ENCODE results near the gene MROH8.
A peak's percentile ranks its signal among the peaks of the same experiment; 100 is the strongest.

MROH8 gene

DNA sequence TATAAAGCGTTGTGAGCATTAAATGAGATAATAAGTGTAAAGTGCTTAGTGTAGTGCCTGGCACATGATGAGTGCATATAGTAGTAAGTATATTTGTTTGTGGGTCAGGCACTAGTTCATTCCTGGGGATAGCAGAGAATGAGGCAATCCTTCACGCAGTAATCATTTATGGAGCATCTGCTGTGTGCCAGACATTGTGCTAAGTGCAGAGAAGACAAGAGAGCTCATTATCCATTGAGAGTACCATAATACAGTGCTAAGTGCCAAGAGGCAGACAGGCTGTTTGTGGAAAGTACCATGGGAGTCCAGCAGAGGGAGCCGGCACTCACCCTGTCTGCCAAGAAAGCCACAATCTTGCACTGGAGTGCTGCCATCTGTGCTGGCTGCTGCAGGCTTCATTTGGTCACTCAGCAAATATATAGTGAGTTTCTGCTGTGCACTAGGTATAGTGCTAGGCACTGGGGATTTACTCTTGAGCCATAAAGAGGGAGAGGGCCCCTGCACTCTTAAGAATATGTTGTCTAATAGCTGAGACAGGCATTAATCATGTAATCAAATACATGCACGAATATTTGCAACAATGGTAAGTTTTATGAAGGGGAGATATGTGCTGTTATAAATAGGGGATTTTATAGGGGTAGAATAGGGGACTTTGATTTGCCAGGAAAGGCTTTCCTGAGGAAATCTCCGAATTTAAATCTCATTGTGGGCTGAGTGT is 12.9 kb upstream of the MROH8 start:
- peak; percentile 76 for DNase-seq (ENCODE audit: low spot score)
- in situ Hi-C loops (cut with MboI; ENCODE audit: low pct_unique_long_range_greater_than_20kb, low sequenced_read_pairs, unreplicated experiment), result no loop called here
- TF ChIP-seq, protein P1, sequence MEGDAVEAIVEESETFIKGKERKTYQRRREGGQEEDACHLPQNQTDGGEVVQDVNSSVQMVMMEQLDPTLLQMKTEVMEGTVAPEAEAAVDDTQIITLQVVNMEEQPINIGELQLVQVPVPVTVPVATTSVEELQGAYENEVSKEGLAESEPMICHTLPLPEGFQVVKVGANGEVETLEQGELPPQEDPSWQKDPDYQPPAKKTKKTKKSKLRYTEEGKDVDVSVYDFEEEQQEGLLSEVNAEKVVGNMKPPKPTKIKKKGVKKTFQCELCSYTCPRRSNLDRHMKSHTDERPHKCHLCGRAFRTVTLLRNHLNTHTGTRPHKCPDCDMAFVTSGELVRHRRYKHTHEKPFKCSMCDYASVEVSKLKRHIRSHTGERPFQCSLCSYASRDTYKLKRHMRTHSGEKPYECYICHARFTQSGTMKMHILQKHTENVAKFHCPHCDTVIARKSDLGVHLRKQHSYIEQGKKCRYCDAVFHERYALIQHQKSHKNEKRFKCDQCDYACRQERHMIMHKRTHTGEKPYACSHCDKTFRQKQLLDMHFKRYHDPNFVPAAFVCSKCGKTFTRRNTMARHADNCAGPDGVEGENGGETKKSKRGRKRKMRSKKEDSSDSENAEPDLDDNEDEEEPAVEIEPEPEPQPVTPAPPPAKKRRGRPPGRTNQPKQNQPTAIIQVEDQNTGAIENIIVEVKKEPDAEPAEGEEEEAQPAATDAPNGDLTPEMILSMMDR (IDR thresholded peaks at IDR 0.05; ENCODE audit: extremely low read depth, insufficient read depth, missing control alignments), result peak; percentile 83

DNA sequence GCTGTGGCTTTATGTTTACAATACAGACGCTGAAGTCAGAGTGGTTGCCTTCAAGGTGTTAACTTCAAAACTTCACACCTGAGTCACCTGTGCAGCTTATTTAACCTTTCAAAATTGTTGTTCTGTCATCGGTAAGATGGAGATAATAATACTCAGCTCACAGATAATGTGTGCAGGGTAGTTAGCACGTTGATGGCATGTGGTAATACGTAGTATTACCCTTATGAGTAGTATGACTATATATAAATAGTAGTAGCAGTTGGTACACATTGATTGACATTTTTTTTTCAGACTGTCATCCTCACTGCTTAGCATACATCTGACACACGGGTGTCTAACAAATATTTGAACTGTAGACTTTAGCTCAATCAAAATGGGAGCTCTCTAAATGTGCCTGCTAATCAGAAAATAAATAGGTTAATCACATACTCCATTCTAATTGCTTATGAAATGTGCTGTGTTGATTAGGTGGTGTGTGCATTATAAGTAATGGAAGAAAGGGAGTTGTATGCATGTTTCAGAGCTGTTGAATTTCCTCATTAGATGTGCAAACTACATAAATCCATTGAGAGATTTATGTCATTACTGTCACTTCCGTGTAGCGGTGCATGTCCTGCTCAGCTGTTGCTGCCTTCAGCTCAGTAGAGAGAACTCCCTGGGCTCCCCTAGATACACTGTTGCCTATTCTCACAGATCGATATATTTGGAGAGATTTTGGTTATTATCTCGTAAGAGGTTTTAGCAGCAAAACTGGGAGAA is 11.2 kb upstream of the MROH8 start:
- TF ChIP-seq, protein P1 (IDR thresholded peaks at IDR 0.05; ENCODE audit: extremely low read depth, insufficient read depth, missing control alignments), result no peak
- in situ Hi-C loops (cut with MboI; ENCODE audit: low pct_unique_long_range_greater_than_20kb, low sequenced_read_pairs, unreplicated experiment), result no loop called here
- DNase-seq (ENCODE audit: low spot score), result no peak

DNA sequence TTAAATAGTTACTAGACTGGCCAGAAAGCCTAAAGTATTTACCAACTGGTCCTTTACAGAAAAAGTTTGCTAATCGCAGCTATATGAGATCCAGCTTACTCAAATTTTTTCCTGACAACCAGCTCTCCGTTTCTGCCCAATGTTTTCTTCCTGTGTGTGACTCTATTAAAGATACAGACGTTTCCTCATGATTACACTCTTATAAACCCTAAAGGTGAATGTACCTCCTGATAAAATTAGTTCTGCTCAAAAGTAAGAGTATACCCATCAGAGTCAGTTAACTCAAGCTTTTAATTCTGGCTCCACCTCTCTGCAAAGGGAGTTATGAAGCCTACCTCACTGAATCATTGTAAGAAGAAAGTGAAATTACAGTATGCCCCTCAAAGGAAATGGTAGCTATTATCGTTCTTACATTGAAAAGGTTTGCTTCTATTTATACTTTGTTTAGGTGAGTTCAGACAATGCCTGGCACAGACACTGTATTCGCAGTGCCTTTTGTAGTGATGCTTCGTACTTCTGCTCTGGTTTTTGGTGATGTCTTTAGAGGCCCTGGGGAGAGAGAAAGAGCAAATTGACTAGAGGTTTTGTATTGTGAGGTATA is 10.2 kb upstream of the MROH8 start:
- no peak for DNase-seq (ENCODE audit: low spot score)
- TF ChIP-seq, protein P1 (IDR thresholded peaks at IDR 0.05; ENCODE audit: extremely low read depth, insufficient read depth, missing control alignments), result no peak
- in situ Hi-C loops (cut with MboI; ENCODE audit: low pct_unique_long_range_greater_than_20kb, low sequenced_read_pairs, unreplicated experiment), result no loop called here

DNA sequence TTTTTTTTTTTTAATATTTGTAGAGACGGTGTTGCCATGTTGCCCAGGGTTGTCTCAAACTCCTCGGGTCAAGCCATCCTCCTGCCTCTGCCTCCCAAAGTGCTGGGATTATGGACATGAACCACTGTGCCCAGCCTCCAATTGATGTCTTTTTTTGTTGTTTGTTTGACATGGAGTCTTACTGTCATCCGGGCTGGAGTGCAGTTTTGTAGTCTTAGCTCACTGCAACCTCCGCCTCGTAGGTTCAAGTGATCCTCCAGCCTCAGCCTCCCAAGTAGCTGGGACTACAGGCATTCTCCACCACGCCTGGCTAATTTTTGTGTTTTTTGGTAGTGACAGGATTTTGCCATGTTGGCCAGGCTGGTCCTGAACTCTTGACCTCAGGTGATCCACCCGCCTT is 9.4 kb upstream of the MROH8 start:
- no peak for DNase-seq (ENCODE audit: low spot score)
- in situ Hi-C loops (cut with MboI; ENCODE audit: low pct_unique_long_range_greater_than_20kb, low sequenced_read_pairs, unreplicated experiment), result no loop called here
- TF ChIP-seq, protein P1 (IDR thresholded peaks at IDR 0.05; ENCODE audit: extremely low read depth, insufficient read depth, missing control alignments), result no peak

DNA sequence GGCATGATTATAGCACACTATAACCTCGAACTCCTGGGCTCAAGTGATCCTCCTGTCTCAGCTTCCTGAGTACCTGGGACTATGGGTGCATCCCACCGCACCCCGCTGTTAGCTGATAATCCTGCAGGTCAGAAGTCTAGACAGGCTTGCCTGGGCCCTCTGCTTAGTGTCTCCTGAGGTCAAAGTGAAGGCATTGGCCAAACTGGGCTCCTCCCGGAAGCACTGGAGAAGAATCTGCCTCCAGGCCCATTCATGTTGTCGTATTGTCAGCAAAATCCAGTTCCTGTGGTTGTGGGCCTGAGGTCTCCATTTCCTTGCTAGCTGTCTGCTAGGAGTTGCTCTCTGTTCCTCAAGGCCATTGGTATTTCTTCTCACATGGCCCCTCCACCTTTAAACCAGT is 6.3 kb upstream of the MROH8 start:
- in situ Hi-C loops (cut with MboI; ENCODE audit: low pct_unique_long_range_greater_than_20kb, low sequenced_read_pairs, unreplicated experiment), result no loop called here

More for the DNA sequence above, 6.3 kb upstream of the MROH8 start:
- no peak for DNase-seq (ENCODE audit: low spot score)
- TF ChIP-seq, protein P1 (IDR thresholded peaks at IDR 0.05; ENCODE audit: extremely low read depth, insufficient read depth, missing control alignments), result no peak
